Neural cell (in vitro differentiated cells): ENCODE measurements around the gene ATAD1. TPM values are rescaled to one million over a fixed set of nuclear protein-coding genes. Genes with fewer than 3 reads are reported as not detected.

Experiments used
- H2AFZ ChIP-seq: fragments of 200-600, 300-800 bp; sonication (generic), shearing (Covaris generic); 2 replicates; pipeline ENCODE4 v1.6.0; 2014; ENCODE audit warnings: low read depth, mild to moderate bottlenecking, antibody characterized with exemption, low read length, moderate library complexity
- H3F3A ChIP-seq: fragments of 200-600 bp; shearing (Covaris generic); 2 replicates; pipeline ENCODE4 v1.6.1; 2016; ENCODE audit warnings: mild to moderate bottlenecking, moderate library complexity, mixed read lengths, antibody characterized with exemption, low read length; ENCODE audit not compliant: insufficient read depth, poor library complexity, severe bottlenecking
- H3K27ac ChIP-seq: fragments of 200-600, 300-800 bp; sonication (generic), shearing (Covaris generic); 2 replicates; pipeline ENCODE4 v1.5.1; 2014; ENCODE audit warnings: mild to moderate bottlenecking, low read length, moderate library complexity
- H3K27me3 ChIP-seq: fragments of 300-800, 200-600 bp; sonication (generic), shearing (Covaris generic); 2 replicates; pipeline ENCODE4 v1.6.0; 2014; ENCODE audit warnings: mild to moderate bottlenecking, low read depth, low read length, moderate library complexity; ENCODE audit not compliant: insufficient read depth
- H3K36me3 ChIP-seq: fragments of 300-800, 200-600 bp; sonication (generic), shearing (Covaris generic); 2 replicates; pipeline ENCODE4 v1.5.1; 2014; ENCODE audit warnings: mild to moderate bottlenecking, antibody characterized with exemption, low read length, moderate library complexity; ENCODE audit not compliant: insufficient read depth
- H3K4me2 ChIP-seq: fragments of 300-800, 200-600 bp; sonication (generic), shearing (Covaris generic); 2 replicates; pipeline ENCODE4 v1.6.0; 2014; ENCODE audit warnings: mild to moderate bottlenecking, low read length
- H3K4me3 ChIP-seq: fragments of 300-800, 200-600 bp; sonication (generic), shearing (Covaris generic); 2 replicates; pipeline ENCODE4 v1.5.1; 2014; ENCODE audit warnings: mild to moderate bottlenecking, low read length, moderate library complexity
- H3K79me2 ChIP-seq: fragments of 200-600 bp; shearing (Covaris generic); replicated peaks from 2 replicates; pipeline ENCODE4 v1.6.0; 2014; ENCODE audit warnings: mild to moderate bottlenecking, low read length, moderate library complexity; ENCODE audit not compliant: insufficient read depth
- H3K9ac ChIP-seq: fragments of 300-800, 200-600 bp; sonication (generic), shearing (Covaris generic); 2 replicates; pipeline ENCODE4 v1.6.1; 2016; ENCODE audit warnings: mild to moderate bottlenecking, low read length, mixed read lengths
- H3K9me2 ChIP-seq: fragments of 200-600 bp; shearing (Covaris generic); 2 replicates; pipeline ENCODE4 v1.6.1; 2016; ENCODE audit warnings: mild to moderate bottlenecking, low read length, mixed read lengths; ENCODE audit not compliant: insufficient read depth
- H3K9me3 ChIP-seq: fragments of 200-600, 300-800 bp; sonication (generic), shearing (Covaris generic); 2 replicates; pipeline ENCODE4 v1.6.1; 2016; ENCODE audit warnings: mild to moderate bottlenecking, mixed run types, low read length, moderate library complexity, mixed read lengths
- H4K20me1 ChIP-seq: fragments of 200-600 bp; shearing (Covaris generic); 2 replicates; pipeline ENCODE4 v1.6.1; 2016; ENCODE audit warnings: mild to moderate bottlenecking, mixed run types; ENCODE audit not compliant: insufficient read depth
- CTCF ChIP-seq: fragments of 450-650 bp; IDR thresholded peaks from 2 replicates; pipeline ENCODE4 v1.5.1; 2014; ENCODE audit warnings: antibody characterized with exemption, mild to moderate bottlenecking, moderate library complexity; ENCODE audit not compliant: poor library complexity, severe bottlenecking
- EP300 ChIP-seq: fragments of 450-650 bp; conservative IDR thresholded peaks from 2 replicates; pipeline ENCODE4 v1.6.1; 2014; ENCODE audit warnings: antibody characterized with exemption, mild to moderate bottlenecking, moderate library complexity; ENCODE audit not compliant: poor library complexity, severe bottlenecking
- EZH2 ChIP-seq: fragments of 200-600, 300-800 bp; shearing (Covaris generic), sonication (generic); IDR thresholded peaks from 2 replicates; pipeline ENCODE4 v1.6.1; 2014; ENCODE audit warnings: antibody characterized with exemption, low read length, borderline replicate concordance, mild to moderate bottlenecking; ENCODE audit not compliant: insufficient read depth, poor library complexity, severe bottlenecking
- MXI1 ChIP-seq: fragments of 450-650 bp; conservative IDR thresholded peaks from 2 replicates; pipeline ENCODE4 v1.6.1; 2014; ENCODE audit warnings: antibody characterized with exemption, mild to moderate bottlenecking; ENCODE audit not compliant: poor library complexity, severe bottlenecking
- POLR2AphosphoS5 ChIP-seq: IDR thresholded peaks from 2 replicates; pipeline ENCODE4 v1.6.1; 2012
- RAD21 ChIP-seq: fragments of 450-650 bp; conservative IDR thresholded peaks from 2 replicates; pipeline ENCODE4 v1.6.1; 2014; ENCODE audit warnings: antibody characterized with exemption, mild to moderate bottlenecking, moderate library complexity
- SMC3 ChIP-seq: fragments of 450-650 bp; conservative IDR thresholded peaks from 2 replicates; pipeline ENCODE4 v1.6.1; 2014; ENCODE audit warnings: antibody characterized with exemption, mild to moderate bottlenecking, moderate library complexity; ENCODE audit not compliant: poor library complexity
- TAF1 ChIP-seq: IDR thresholded peaks from 2 replicates; pipeline ENCODE4 v1.6.1; 2012; ENCODE audit warnings: low read depth
- polyA plus RNA-seq: library from polyadenylated mRNA; depleted of rRNA; stranded (reverse); fragments of >200 nt; gene quantifications from 2 replicates; pipeline ENCODE4 v1.2.3, GENCODE V29; 2014
- TF ChIP-seq, protein P1 (sequence below): IDR thresholded peaks from 2 replicates; pipeline ENCODE4 v1.6.1; 2012; ENCODE audit warnings: borderline replicate concordance

The ATAD1 gene
- polyA plus RNA-seq, 1 donor from 2014 or later = 165 TPM

GRCh38 chr10:87760195-87760905 is 57.7 kb downstream of the ATAD1 start:
- no peaks in the 10 kb centered on the region for H3K79me2 ChIP-seq
- no peaks in the 10 kb centered on the region for H3F3A ChIP-seq
- no peaks in the 10 kb centered on the region for H3K27me3 ChIP-seq
- H2AFZ ChIP-seq = no peak overlapping the region
- H3K4me2 ChIP-seq = no peak overlapping the region
- no peak overlapping the region for H3K27ac ChIP-seq
- H3K4me3 ChIP-seq = no peak overlapping the region
- H3K9me3 ChIP-seq = no peaks in the 10 kb centered on the region
- no peaks in the 10 kb centered on the region for H4K20me1 ChIP-seq
- no peaks in the 10 kb centered on the region for H3K36me3 ChIP-seq
- no peaks in the 10 kb centered on the region for H3K9me2 ChIP-seq
- TF ChIP-seq, protein P1, sequence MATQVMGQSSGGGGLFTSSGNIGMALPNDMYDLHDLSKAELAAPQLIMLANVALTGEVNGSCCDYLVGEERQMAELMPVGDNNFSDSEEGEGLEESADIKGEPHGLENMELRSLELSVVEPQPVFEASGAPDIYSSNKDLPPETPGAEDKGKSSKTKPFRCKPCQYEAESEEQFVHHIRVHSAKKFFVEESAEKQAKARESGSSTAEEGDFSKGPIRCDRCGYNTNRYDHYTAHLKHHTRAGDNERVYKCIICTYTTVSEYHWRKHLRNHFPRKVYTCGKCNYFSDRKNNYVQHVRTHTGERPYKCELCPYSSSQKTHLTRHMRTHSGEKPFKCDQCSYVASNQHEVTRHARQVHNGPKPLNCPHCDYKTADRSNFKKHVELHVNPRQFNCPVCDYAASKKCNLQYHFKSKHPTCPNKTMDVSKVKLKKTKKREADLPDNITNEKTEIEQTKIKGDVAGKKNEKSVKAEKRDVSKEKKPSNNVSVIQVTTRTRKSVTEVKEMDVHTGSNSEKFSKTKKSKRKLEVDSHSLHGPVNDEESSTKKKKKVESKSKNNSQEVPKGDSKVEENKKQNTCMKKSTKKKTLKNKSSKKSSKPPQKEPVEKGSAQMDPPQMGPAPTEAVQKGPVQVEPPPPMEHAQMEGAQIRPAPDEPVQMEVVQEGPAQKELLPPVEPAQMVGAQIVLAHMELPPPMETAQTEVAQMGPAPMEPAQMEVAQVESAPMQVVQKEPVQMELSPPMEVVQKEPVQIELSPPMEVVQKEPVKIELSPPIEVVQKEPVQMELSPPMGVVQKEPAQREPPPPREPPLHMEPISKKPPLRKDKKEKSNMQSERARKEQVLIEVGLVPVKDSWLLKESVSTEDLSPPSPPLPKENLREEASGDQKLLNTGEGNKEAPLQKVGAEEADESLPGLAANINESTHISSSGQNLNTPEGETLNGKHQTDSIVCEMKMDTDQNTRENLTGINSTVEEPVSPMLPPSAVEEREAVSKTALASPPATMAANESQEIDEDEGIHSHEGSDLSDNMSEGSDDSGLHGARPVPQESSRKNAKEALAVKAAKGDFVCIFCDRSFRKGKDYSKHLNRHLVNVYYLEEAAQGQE = no peak
- TF ChIP-seq SMC3 (no peak), EP300 (no peak)
- no peak overlapping the region for H3K9ac ChIP-seq

GRCh38 chr10:87759551-87759950 is 58.5 kb downstream of the ATAD1 start:
- Histone ChIP-seq H2AFZ (no peak overlapping the region), H3K4me2 (no peak overlapping the region), H3K9ac (no peak overlapping the region), H3K9me3 (no peaks in the 10 kb centered on the region), H3K36me3 (no peaks in the 10 kb centered on the region), H3K9me2 (no peaks in the 10 kb centered on the region), H3K79me2 (no peaks in the 10 kb centered on the region), H3K27me3 (no peaks in the 10 kb centered on the region), H4K20me1 (no peaks in the 10 kb centered on the region), H3F3A (no peaks in the 10 kb centered on the region), H3K4me3 (no peak overlapping the region), H3K27ac (no peak overlapping the region)
- TF ChIP-seq MXI1 (no peak), EZH2 (no peak), CTCF (no peak), RAD21 (no peak), SMC3 (no peak), POLR2AphosphoS5 (no peak), EP300 (no peak), TAF1 (no peak)
- TF ChIP-seq, protein P1 = no peak
